Activated CD4-positive, alpha-beta T cell treated with anti-CD3 and anti-CD28 coated beads, Interleukin-2, amount 50 U/mL, for 48 hours (primary cell): ENCODE data around the gene DZIP3.

Source experiments
- DNase-seq, 2 experiments: peaks; one replicate each; pipeline ENCODE4 v3.0.0-alpha.2; 2020

The DZIP3 gene

GRCh38 chr3:108589081-108589997 is at the start of gene DZIP3, which contains the start of gene CIP2A:
TSS of gene DZIP3 (plus strand) at chr3:108589722. CDS start at chr3:108605407, 15,685 bp downstream.
TSS of gene CIP2A (minus strand) at chr3:108589438. CDS start at chr3:108589375, 63 bp downstream.
- DNase-seq: peak; percentile 84 to 87

- no peak for DNase-seq
These were observed 43.3 kb upstream of the DZIP3 start for GRCh38 chr3:108546247-108546646.

- DNase-seq: no peak
These were observed 42.8 kb upstream of the DZIP3 start for GRCh38 chr3:108546692-108547091.

- no peak for DNase-seq
These were observed 41.2 kb upstream of the DZIP3 start for GRCh38 chr3:108548304-108548703.

GRCh38 chr3:108548886-108549285 is 40.6 kb upstream of the DZIP3 start:
- DNase-seq: no peak

- DNase-seq: no peak
These were observed 37.0 kb upstream of the DZIP3 start for GRCh38 chr3:108552267-108553159.

- DNase-seq: no peak
These were observed 35.3 kb upstream of the DZIP3 start for GRCh38 chr3:108554229-108554628.

GRCh38 chr3:108554913-108555571 is 34.5 kb upstream of the DZIP3 start:
- DNase-seq: no peak

GRCh38 chr3:108555966-108556581 is 33.4 kb upstream of the DZIP3 start:
- no peak for DNase-seq

- DNase-seq: no peak
These were observed 27.0 kb upstream of the DZIP3 start for GRCh38 chr3:108562565-108562964.

GRCh38 chr3:108564564-108564963 is 25.0 kb upstream of the DZIP3 start:
- no peak for DNase-seq

- DNase-seq: no peak
These were observed 24.0 kb upstream of the DZIP3 start for GRCh38 chr3:108565506-108565905.

- no peak for DNase-seq
These were observed 22.9 kb upstream of the DZIP3 start for GRCh38 chr3:108566599-108566998.

GRCh38 chr3:108569336-108569735 is 20.2 kb upstream of the DZIP3 start:
- DNase-seq: no peak

- DNase-seq: no peak
These were observed 11.5 kb upstream of the DZIP3 start for GRCh38 chr3:108578064-108578463.

GRCh38 chr3:108588601-108589000 is 921 bp upstream of the DZIP3 start:
- DNase-seq: no peak

- no peak for DNase-seq
These were observed 439 bp downstream of the DZIP3 start for GRCh38 chr3:108589998-108590323.

GRCh38 chr3:108590460-108590859 is 938 bp downstream of the DZIP3 start:
- DNase-seq: no peak

GRCh38 chr3:108595321-108595720 is 5.8 kb downstream of the DZIP3 start:
- DNase-seq: no peak

- no peak for DNase-seq
These were observed 8.9 kb downstream of the DZIP3 start for GRCh38 chr3:108598375-108598774.

- no peak for DNase-seq
These were observed 10.3 kb downstream of the DZIP3 start for GRCh38 chr3:108599677-108600409.
